Measurements from ENCODE around the gene BSG.

DNA sequence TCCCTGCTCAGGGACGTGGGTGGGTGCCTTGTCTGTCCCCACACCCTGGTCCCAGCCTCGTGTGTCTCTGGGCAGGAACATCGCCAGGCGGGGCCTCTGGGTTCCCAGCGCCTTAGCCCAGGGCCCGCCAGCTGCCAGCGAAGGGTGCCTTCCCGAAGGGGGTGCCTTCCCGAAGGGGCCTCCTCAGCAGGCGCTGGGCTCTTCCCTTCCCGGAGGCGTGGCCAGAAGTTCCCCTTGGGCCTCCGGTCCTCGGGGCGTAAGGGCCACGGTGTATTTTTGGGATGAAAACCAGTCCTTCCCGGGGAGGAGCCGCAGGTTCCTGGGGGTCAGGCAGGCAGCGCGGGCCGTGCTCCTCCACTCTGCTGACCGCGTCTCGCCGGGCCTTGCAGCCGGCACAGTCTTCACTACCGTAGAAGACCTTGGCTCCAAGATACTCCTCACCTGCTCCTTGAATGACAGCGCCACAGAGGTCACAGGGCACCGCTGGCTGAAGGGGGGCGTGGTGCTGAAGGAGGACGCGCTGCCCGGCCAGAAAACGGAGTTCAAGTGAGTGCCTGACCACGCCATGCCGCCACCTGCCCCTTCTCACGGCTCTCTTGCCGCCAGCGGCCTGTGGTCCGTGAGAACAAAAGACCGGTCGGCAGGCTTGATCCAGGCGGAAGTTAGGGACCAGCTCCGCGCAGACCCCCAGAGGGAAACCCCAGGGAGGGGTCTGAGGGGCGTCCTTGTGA is 6.9 kb downstream of the BSG start:
- TF ChIP-seq, protein P1, sequence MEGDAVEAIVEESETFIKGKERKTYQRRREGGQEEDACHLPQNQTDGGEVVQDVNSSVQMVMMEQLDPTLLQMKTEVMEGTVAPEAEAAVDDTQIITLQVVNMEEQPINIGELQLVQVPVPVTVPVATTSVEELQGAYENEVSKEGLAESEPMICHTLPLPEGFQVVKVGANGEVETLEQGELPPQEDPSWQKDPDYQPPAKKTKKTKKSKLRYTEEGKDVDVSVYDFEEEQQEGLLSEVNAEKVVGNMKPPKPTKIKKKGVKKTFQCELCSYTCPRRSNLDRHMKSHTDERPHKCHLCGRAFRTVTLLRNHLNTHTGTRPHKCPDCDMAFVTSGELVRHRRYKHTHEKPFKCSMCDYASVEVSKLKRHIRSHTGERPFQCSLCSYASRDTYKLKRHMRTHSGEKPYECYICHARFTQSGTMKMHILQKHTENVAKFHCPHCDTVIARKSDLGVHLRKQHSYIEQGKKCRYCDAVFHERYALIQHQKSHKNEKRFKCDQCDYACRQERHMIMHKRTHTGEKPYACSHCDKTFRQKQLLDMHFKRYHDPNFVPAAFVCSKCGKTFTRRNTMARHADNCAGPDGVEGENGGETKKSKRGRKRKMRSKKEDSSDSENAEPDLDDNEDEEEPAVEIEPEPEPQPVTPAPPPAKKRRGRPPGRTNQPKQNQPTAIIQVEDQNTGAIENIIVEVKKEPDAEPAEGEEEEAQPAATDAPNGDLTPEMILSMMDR (conservative IDR thresholded peaks at IDR 0.05; ENCODE audit: low read depth, low read length): no peak
- TF ChIP-seq SMC3 (IDR thresholded peaks at IDR 0.05; ENCODE audit: low read depth, low read length) (no peak), MAFK (IDR thresholded peaks at IDR 0.05; ENCODE audit: low read depth, low read length) (no peak), FOS (IDR thresholded peaks at IDR 0.05; ENCODE audit: low read depth, low read length) (no peak), POLR2A (IDR thresholded peaks at IDR 0.05; ENCODE audit: low read depth, low read length) (no peak), NFE2L2 (IDR thresholded peaks at IDR 0.05; ENCODE audit: low read depth, low read length) (no peak), CEBPB (IDR thresholded peaks at IDR 0.05; ENCODE audit: low read depth, low read length) (no peak), RCOR1 (IDR thresholded peaks at IDR 0.05; ENCODE audit: insufficient replicate concordance, low read length) (no peak), RAD21 (IDR thresholded peaks at IDR 0.05; ENCODE audit: low read length) (no peak), BHLHE40 (IDR thresholded peaks at IDR 0.05; ENCODE audit: low read depth, low read length) (no peak), CHD1 (IDR thresholded peaks at IDR 0.05; ENCODE audit: low read depth, low read length) (no peak), MAZ (IDR thresholded peaks at IDR 0.05; ENCODE audit: borderline replicate concordance, low read depth, low read length) (no peak)
- TF ChIP-seq, protein P2, sequence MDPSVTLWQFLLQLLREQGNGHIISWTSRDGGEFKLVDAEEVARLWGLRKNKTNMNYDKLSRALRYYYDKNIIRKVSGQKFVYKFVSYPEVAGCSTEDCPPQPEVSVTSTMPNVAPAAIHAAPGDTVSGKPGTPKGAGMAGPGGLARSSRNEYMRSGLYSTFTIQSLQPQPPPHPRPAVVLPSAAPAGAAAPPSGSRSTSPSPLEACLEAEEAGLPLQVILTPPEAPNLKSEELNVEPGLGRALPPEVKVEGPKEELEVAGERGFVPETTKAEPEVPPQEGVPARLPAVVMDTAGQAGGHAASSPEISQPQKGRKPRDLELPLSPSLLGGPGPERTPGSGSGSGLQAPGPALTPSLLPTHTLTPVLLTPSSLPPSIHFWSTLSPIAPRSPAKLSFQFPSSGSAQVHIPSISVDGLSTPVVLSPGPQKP (IDR thresholded peaks at IDR 0.05; ENCODE audit: borderline replicate concordance, low read depth, low read length): no peak
- TF ChIP-seq, protein P3, sequence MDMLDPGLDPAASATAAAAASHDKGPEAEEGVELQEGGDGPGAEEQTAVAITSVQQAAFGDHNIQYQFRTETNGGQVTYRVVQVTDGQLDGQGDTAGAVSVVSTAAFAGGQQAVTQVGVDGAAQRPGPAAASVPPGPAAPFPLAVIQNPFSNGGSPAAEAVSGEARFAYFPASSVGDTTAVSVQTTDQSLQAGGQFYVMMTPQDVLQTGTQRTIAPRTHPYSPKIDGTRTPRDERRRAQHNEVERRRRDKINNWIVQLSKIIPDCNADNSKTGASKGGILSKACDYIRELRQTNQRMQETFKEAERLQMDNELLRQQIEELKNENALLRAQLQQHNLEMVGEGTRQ (IDR thresholded peaks at IDR 0.05; ENCODE audit: low read depth, low read length): no peak
